HepG2 (cell line): ENCODE results near the gene ZFP42. TPM values are rescaled to one million over a fixed set of nuclear protein-coding genes. Genes with fewer than 3 reads are reported as not detected.

ENCODE experiments used
- ATAC-seq: fragments of 200-7000 bp; cut with Tn5 transposase; 3 replicates; pipeline ENCODE4 v1.9.1; 2020; ENCODE audit warnings: mild to moderate bottlenecking, moderate library complexity
- BruUV-seq: library from RNA; stranded (reverse); fragments of 400-500 nt; replicated peaks from 2 replicates; lab custom pipeline; 2021; lab: Mats Ljungman, UMichigan
- CTCF ChIA-PET: fragments of 300-600 bp; formaldehyde crosslinking; extraction: SDS; loops from one replicate; lab custom pipeline; 2021; ENCODE audit warnings: low total read pairs, inconsistent platforms, low intra/inter-chr PET ratio; lab: Yijun Ruan, JAX
- POLR2A ChIA-PET: fragments of 350-600 bp; sonication (Branson Sonifier 250); formaldehyde crosslinking; loops from one replicate; lab custom pipeline; 2020; ENCODE audit warnings: antibody characterized with exemption, inconsistent platforms; lab: Yijun Ruan, JAX
- DNase-seq: peaks from one replicate; pipeline ENCODE4 v3.0.0-alpha.2; 2015; ENCODE audit warnings: low spot score
- FAIRE-seq: peaks from 3 replicates; lab custom pipeline; 2011; peaks lifted over from hg19 to GRCh38; lab: Jason Lieb, UNC
- H2AFZ ChIP-seq: one replicate; pipeline ENCODE4 v1.6.1; 2011; ENCODE audit warnings: low read length, inconsistent platforms
- H3K27ac ChIP-seq: fragments of 300-600 bp; 3 replicates; pipeline ENCODE4 v1.8.0; 2011; ENCODE audit warnings: mixed run types, mild to moderate bottlenecking, mixed read lengths, low read length, inconsistent platforms; ENCODE audit not compliant: insufficient read depth; ENCODE audit errors: extremely low read length
- H3K27me3 ChIP-seq, 2 experiments: fragments of 200-600 bp in 1 of 2; 2 replicates in 1 of 2; 3 replicates in 1 of 2; pipeline versions ENCODE4 v1.6.0 to v1.8.0; 2011; ENCODE audit warnings: low read length in 2 of 2, mild to moderate bottlenecking in 2 of 2, moderate library complexity in 2 of 2, inconsistent platforms in 1 of 2; ENCODE audit not compliant: insufficient read depth in 2 of 2, control insufficient read depth in 1 of 2
- H3K36me3 ChIP-seq, 2 experiments: fragments of 200-600 bp in 1 of 2; replicated peaks in 1 of 2; 2 replicates in 1 of 2; 3 replicates in 1 of 2; pipeline versions ENCODE4 v1.5.1 to v1.8.0; 2011; ENCODE audit warnings: low read length in 2 of 2, inconsistent platforms in 1 of 2; ENCODE audit not compliant: insufficient read depth in 2 of 2, control insufficient read depth in 1 of 2
- H3K4me1 ChIP-seq: 2 replicates; pipeline ENCODE4 v1.5.1; 2012; ENCODE audit warnings: low read length, inconsistent platforms; ENCODE audit not compliant: insufficient read depth
- H3K4me2 ChIP-seq: 2 replicates; pipeline ENCODE4 v1.6.0; 2011; ENCODE audit warnings: low read depth, low read length, inconsistent platforms
- H3K4me3 ChIP-seq, 3 experiments: fragments of 200-600 bp in 1 of 3; sonication (generic), shearing (Covaris generic) in 1 of 3; replicated peaks in 1 of 3; 2 replicates each; pipeline ENCODE4 v1.5.1; 2011 to 2016; ENCODE audit warnings: low read length in 3 of 3, inconsistent platforms in 2 of 3, low read depth in 2 of 3, mild to moderate bottlenecking in 2 of 3, control low read depth in 1 of 3, mixed read lengths in 1 of 3; ENCODE audit not compliant: insufficient read depth in 1 of 3
- H3K79me2 ChIP-seq: one replicate; pipeline ENCODE4 v1.6.1; 2011; ENCODE audit warnings: low read length, inconsistent platforms; ENCODE audit not compliant: insufficient read depth
- H3K9ac ChIP-seq: 2 replicates; pipeline ENCODE4 v1.6.0; 2011; ENCODE audit warnings: mild to moderate bottlenecking, low read depth, low read length, inconsistent platforms; ENCODE audit not compliant: insufficient read depth
- H3K9me3 ChIP-seq: 2 replicates; pipeline ENCODE4 v1.5.1; 2012; ENCODE audit warnings: mild to moderate bottlenecking, low read length
- H4K20me1 ChIP-seq: 2 replicates; pipeline ENCODE4 v1.6.0; 2011; ENCODE audit warnings: inconsistent platforms, mild to moderate bottlenecking, low read length, moderate library complexity; ENCODE audit not compliant: insufficient read depth
- BRD4 ChIP-seq: sonication (generic); formaldehyde crosslinking; IDR thresholded peaks from 2 replicates; pipeline ENCODE4 v1.4.0; 2020; ENCODE audit warnings: missing genetic modification reagents
- CCDC6 ChIP-seq: sonication (generic); formaldehyde crosslinking; IDR thresholded peaks from 2 replicates; pipeline ENCODE4 v1.8.1; 2022; ENCODE audit warnings: mild to moderate bottlenecking, missing genetic modification reagents, moderate library complexity
- DMTF1 ChIP-seq: sonication (generic); formaldehyde crosslinking; IDR thresholded peaks from 2 replicates; pipeline ENCODE4 v1.4.0; 2020; ENCODE audit warnings: mild to moderate bottlenecking, missing genetic modification reagents
- EHMT2 ChIP-seq: fragments of 200-600 bp; sonication (generic); IDR thresholded peaks from 2 replicates; pipeline ENCODE4 v1.7.0; 2017; ENCODE audit warnings: antibody characterized with exemption, low read depth, low read length, borderline replicate concordance
- FOXA1 ChIP-seq, 2 experiments: fragments of 450-650 bp in 1 of 2; sonication (generic) in 1 of 2; formaldehyde crosslinking in 1 of 2; IDR thresholded peaks; 2 replicates each; pipeline versions ENCODE4 v1.4.0 to v1.6.1; 2016 to 2020; ENCODE audit warnings: missing genetic modification reagents in 1 of 2
- HDAC6 ChIP-seq: fragments of 200-600 bp; sonication (generic); IDR thresholded peaks from 2 replicates; pipeline ENCODE4 v1.7.0; 2017; ENCODE audit warnings: mild to moderate bottlenecking, antibody characterized with exemption, low read length, low read depth
- HNF1B ChIP-seq: sonication (generic); formaldehyde crosslinking; IDR thresholded peaks from 2 replicates; pipeline ENCODE4 v1.5.1; 2020; ENCODE audit warnings: mild to moderate bottlenecking, moderate library complexity, missing genetic modification reagents
- KDM5A ChIP-seq: fragments of 200-600 bp; sonication (generic); IDR thresholded peaks from 2 replicates; pipeline ENCODE4 v1.7.0; 2018; ENCODE audit warnings: antibody characterized with exemption, mild to moderate bottlenecking, low read length, borderline replicate concordance
- PCBP2 ChIP-seq: fragments of 200-400 bp; formaldehyde crosslinking; optimal IDR thresholded peaks from 2 replicates; pipeline ENCODE3; 2018; ENCODE audit warnings: low read length, low read depth; ENCODE audit not compliant: poor library complexity, severe bottlenecking
- PHB2 ChIP-seq: fragments of 450-650 bp; IDR thresholded peaks from 2 replicates; pipeline ENCODE4 v1.6.1; 2018; ENCODE audit not compliant: partially characterized antibody
- ZBTB4 ChIP-seq: sonication (generic); formaldehyde crosslinking; IDR thresholded peaks from 2 replicates; pipeline ENCODE4 v1.4.0; 2020; ENCODE audit warnings: missing genetic modification reagents, mild to moderate bottlenecking, borderline replicate concordance
- ZBTB42 ChIP-seq: sonication (generic); formaldehyde crosslinking; IDR thresholded peaks from 2 replicates; pipeline ENCODE4 v1.5.0; 2020; ENCODE audit warnings: mild to moderate bottlenecking, missing genetic modification reagents
- ZBTB46 ChIP-seq: sonication (generic); formaldehyde crosslinking; IDR thresholded peaks from 2 replicates; pipeline ENCODE4 v1.4.0; 2020; ENCODE audit warnings: mild to moderate bottlenecking, missing genetic modification reagents, borderline replicate concordance
- ZNF546 ChIP-seq: sonication (generic); formaldehyde crosslinking; conservative IDR thresholded peaks from 2 replicates; pipeline ENCODE4 v1.8.1; 2023; ENCODE audit warnings: mild to moderate bottlenecking, missing genetic modification reagents
- WGBS: methylation state at CpG from one replicate; pipeline ENCODE4 v1.1.6; 2017; ENCODE audit warnings: low lambda C conversion rate; 5-methylcytosine and 5-hydroxymethylcytosine counted together
- in situ Hi-C: cut with HindIII; loops from 2 replicates; pipeline ENCODE4 v1.10.0; 2017; ENCODE audit warnings: low pct_unique_long_range_greater_than_20kb; ENCODE audit not compliant: extremely low pct_ligation_motif_present
- intact Hi-C: fragments of 100-400 bp; cut with micrococcal nuclease; formaldehyde crosslinking; loops from one replicate; pipeline ENCODE4 v1.10.0; 2022; ENCODE audit not compliant: unreplicated experiment
- polyA plus RNA-seq, 8 experiments: library from polyadenylated mRNA; depleted of rRNA in 3 of 8; stranded (reverse) in 7 of 8; unstranded in 1 of 8; fragments of >200 nt; fragmentation: Illumina TruSeq in 4 of 8; extraction: Trizol in 4 of 8; gene quantifications; 2 replicates each; pipeline versions ENCODE4 v1.2.1 to v1.2.3, GENCODE V29; 2011 to 2016; ENCODE audit warnings: low read depth in 4 of 8, missing spikeins in 1 of 8, mixed read lengths in 1 of 8; ENCODE audit not compliant: insufficient read depth in 1 of 8
- total RNA-seq, 5 experiments: library from RNA; depleted of rRNA; stranded (reverse); fragments of >200 nt; fragmentation: Illumina TruSeq; extraction: Trizol; gene quantifications; 2 replicates each; pipeline ENCODE4 v1.2.3, GENCODE V29; 2016; ENCODE audit warnings: low read depth in 1 of 5

Gene ZFP42
- total and polyA plus RNA-seq, 2 of the 13 experiments (the other 11 are each of a cell fraction or from before 2014, with no cell fraction given), result not detected

GRCh38 chr4:187983746-187984145, 11.8 kb upstream of the ZFP42 start (continued):
- no peak for TF ChIP-seq HDAC6
- no peak for TF ChIP-seq HNF1B (CRISPR knock-in tag)

- Histone ChIP-seq H4K20me1 (no peaks in the 10 kb centered on the region), H3K27ac (no peak overlapping the region), H2AFZ (no peak overlapping the region), H3K4me3 (no peak overlapping the region), H3K36me3 (no peaks in the 10 kb centered on the region), H3K9ac (no peak overlapping the region), H3K79me2 (no peaks in the 10 kb centered on the region), H3K4me1 (no peaks in the 10 kb centered on the region), H3K9me3 (no peaks in the 10 kb centered on the region), H3K27me3 (0 out of 5 replicates have a peak, but pooled peaks cover 0 to 5% of the 10 kb centered on the region in 2 experiments), H3K4me2 (no peak overlapping the region)
- DNase-seq (no peak), ATAC-seq (no peak), FAIRE-seq (no peak)
- WGBS, result 6% methylated on average over 5 of the region's 5 CpGs
- in situ Hi-C loops (no loop called here), intact Hi-C loops (no loop called here)
- no TSS peak for BruUV-seq
- ChIA-PET POLR2A (no interaction called here), CTCF (no interaction called here)
- TF ChIP-seq ZBTB46 (no peak), ZNF546 (no peak), KDM5A (no peak), PCBP2 (no peak), ZBTB4 (CRISPR knock-in tag) (no peak), DMTF1 (CRISPR knock-in tag) (no peak), PHB2 (no peak), CCDC6 (CRISPR knock-in tag) (no peak), FOXA1 (IDR thresholded peaks at IDR 0.05) (no peak), FOXA1 (CRISPR knock-in tag; IDR thresholded peaks at IDR 0.05) (no peak), ZBTB42 (no peak), BRD4 (no peak), EHMT2 (no peak)
These were observed 2.6 kb upstream of the ZFP42 start for GRCh38 chr4:187992971-187993370.
